Spleen (tissue), 11 donors: ENCODE measurements around the gene SORCS2. TPM values are rescaled to one million over a fixed set of nuclear protein-coding genes. Genes with fewer than 3 reads are reported as not detected.

Experiments used
- DNase-seq: peaks from one replicate; pipeline ENCODE4 v3.0.0-alpha.2; 2020
- H3K27ac ChIP-seq, 8 donors: fragments of 200-600 bp; sonication (generic) in 7 of 8; 1 replicate in 4 of 8; 2 replicates in 4 of 8; pipeline versions ENCODE4 v1.5.0 to v1.8.0; 2016 to 2021; ENCODE audit warnings: inconsistent platforms in 4 of 8, mild to moderate bottlenecking in 4 of 8, moderate library complexity in 1 of 8
- H3K27me3 ChIP-seq, 7 donors: fragments of 200-600 bp; sonication (generic) in 6 of 7; replicated peaks in 1 of 7; 1 replicate in 4 of 7; 2 replicates in 3 of 7; pipeline versions ENCODE4 v1.5.0 to v1.8.0; 2016 to 2021; ENCODE audit warnings: inconsistent platforms in 3 of 7, mild to moderate bottlenecking in 1 of 7
- H3K36me3 ChIP-seq, 6 donors: fragments of 200-600 bp; sonication (generic) in 5 of 6; 1 replicate in 4 of 6; 2 replicates in 2 of 6; pipeline versions ENCODE4 v1.5.0 to v1.8.0; 2016 to 2021; ENCODE audit warnings: inconsistent platforms in 2 of 6
- H3K4me1 ChIP-seq, 6 donors: fragments of 200-600 bp; sonication (generic) in 5 of 6; 1 replicate in 3 of 6; 2 replicates in 3 of 6; pipeline versions ENCODE4 v1.5.0 to v1.8.0; 2016 to 2021; ENCODE audit warnings: inconsistent platforms in 3 of 6
- H3K4me3 ChIP-seq, 8 donors: fragments of 200-600 bp; sonication (generic) in 7 of 8; 1 replicate in 4 of 8; 2 replicates in 4 of 8; pipeline versions ENCODE4 v1.5.0 to v1.8.0; 2016 to 2021; ENCODE audit warnings: inconsistent platforms in 4 of 8, mild to moderate bottlenecking in 4 of 8, moderate library complexity in 2 of 8
- H3K9me3 ChIP-seq, 8 donors: fragments of 200-600 bp; sonication (generic) in 7 of 8; 1 replicate in 4 of 8; 2 replicates in 4 of 8; pipeline versions ENCODE4 v1.5.0 to v1.8.0; 2016 to 2021; ENCODE audit warnings: inconsistent platforms in 4 of 8
- POLR2A ChIP-seq, 3 donors: fragments of 450-650 bp; IDR thresholded peaks; one replicate each; pipeline ENCODE4 v1.5.1; 2017; ENCODE audit warnings: antibody characterized with exemption in 3 of 3, mild to moderate bottlenecking in 1 of 3
- POLR2AphosphoS5 ChIP-seq, 3 donors: sonication (generic); formaldehyde crosslinking; IDR thresholded peaks; one replicate each; pipeline ENCODE4 v1.5.1; 2017; ENCODE audit warnings: antibody characterized with exemption in 3 of 3
- WGBS, 5 donors: extraction: QIAGEN DNeasy Blood & Tissue Kit in 3 of 5; methylation state at CpG; one replicate each; pipeline versions ENCODE4 v1.1.5 to v1.1.7; 2013 to 2018; 5-methylcytosine and 5-hydroxymethylcytosine counted together
- intact Hi-C: fragments of 100-400 bp; cut with DNase I; formaldehyde crosslinking; loops from one replicate; pipeline ENCODE4 v1.15.0; 2023; ENCODE audit warnings: low total_unique reads
- polyA plus RNA-seq, 3 donors: library from polyadenylated mRNA; stranded (reverse); fragments of 200-250 nt; gene quantifications; one replicate each; pipeline ENCODE4 v1.2.1, GENCODE V29; 2013
- total RNA-seq, 7 donors: library from RNA; depleted of rRNA in 3 of 7; stranded (reverse); fragments of >200 nt in 3 of 7; fragmentation: NEBNext Ultra II Directional in 4 of 7; extraction: Animal tissue kit (Norgen Biotek cat#: 25700) in 4 of 7; gene quantifications; one replicate each; pipeline versions ENCODE4 v1.1.0 to v1.2.1, GENCODE V29; 2016 to 2021
- TF ChIP-seq, protein P1 (sequence below), 11 experiments: fragments of 200-600 bp in 7 of 11; fragments of 450-650 bp in 4 of 11; sonication (generic) in 4 of 11; IDR thresholded peaks in 8 of 11; conservative IDR thresholded peaks in 3 of 11; 1 replicate in 7 of 11; 2 replicates in 4 of 11; pipeline versions ENCODE4 v1.4.0 to v1.8.0; 2016 to 2021; ENCODE audit warnings: antibody characterized with exemption in 11 of 11, inconsistent platforms in 4 of 11, mild to moderate bottlenecking in 1 of 11
- donor health status: healthy with polysubstance abuse.
- donor health status: DM: no; HTN: no; CAD: no; lungs with moderate emphysema.
- donor health status: DM: no; HTN: no; CAD: no.
- donor health status: Bipolar disorder and iron deficiency.
- donor health status: healthy.
- donor health status: DM: no; HTN: no; CAD: no.
- donor health status: DM: yes; HTN: yes; CAD: no.

Gene SORCS2
- total and polyA plus RNA-seq, 10 donors = 0.33 to 1.6 (median 0.60) TPM

- Histone ChIP-seq H3K36me3 (no peaks in the 10 kb centered on the region), H3K4me1 (no peaks in the 10 kb centered on the region), H3K9me3 (no peaks in the 10 kb centered on the region), H3K27me3 (peaks cover 0 to 81% (median 3%) of the 10 kb centered on the region in 7 donors), H3K4me3 (no peak overlapping the region), H3K27ac (no peak overlapping the region)
- intact Hi-C loops = no loop called here
- 47 to 61% (median 57%) methylated on average over 18 to 21 of the region's 21 CpGs for WGBS, 5 donors
- TF ChIP-seq, protein P1, sequence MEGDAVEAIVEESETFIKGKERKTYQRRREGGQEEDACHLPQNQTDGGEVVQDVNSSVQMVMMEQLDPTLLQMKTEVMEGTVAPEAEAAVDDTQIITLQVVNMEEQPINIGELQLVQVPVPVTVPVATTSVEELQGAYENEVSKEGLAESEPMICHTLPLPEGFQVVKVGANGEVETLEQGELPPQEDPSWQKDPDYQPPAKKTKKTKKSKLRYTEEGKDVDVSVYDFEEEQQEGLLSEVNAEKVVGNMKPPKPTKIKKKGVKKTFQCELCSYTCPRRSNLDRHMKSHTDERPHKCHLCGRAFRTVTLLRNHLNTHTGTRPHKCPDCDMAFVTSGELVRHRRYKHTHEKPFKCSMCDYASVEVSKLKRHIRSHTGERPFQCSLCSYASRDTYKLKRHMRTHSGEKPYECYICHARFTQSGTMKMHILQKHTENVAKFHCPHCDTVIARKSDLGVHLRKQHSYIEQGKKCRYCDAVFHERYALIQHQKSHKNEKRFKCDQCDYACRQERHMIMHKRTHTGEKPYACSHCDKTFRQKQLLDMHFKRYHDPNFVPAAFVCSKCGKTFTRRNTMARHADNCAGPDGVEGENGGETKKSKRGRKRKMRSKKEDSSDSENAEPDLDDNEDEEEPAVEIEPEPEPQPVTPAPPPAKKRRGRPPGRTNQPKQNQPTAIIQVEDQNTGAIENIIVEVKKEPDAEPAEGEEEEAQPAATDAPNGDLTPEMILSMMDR (IDR thresholded peaks at IDR 0.05 in 8 of 11, conservative IDR thresholded peaks at IDR 0.05 in 3 of 11) = no peak
- TF ChIP-seq POLR2A (IDR thresholded peaks at IDR 0.05) = no peak
- DNase-seq = no peak
These were observed 14.7 kb downstream of the SORCS2 start for GRCh38 chr4:7206911-7207567.

- no peak for DNase-seq
- no peaks in the 10 kb centered on the region for H3K4me1 ChIP-seq
- H3K4me3 ChIP-seq = no peak overlapping the region
- WGBS, 5 donors = 70 to 79% (median 72%) methylated on average over 9 to 11 of the region's 11 CpGs
- no peaks in the 10 kb centered on the region for H3K9me3 ChIP-seq
- TF ChIP-seq POLR2A (IDR thresholded peaks at IDR 0.05) (no peak), POLR2AphosphoS5 (IDR thresholded peaks at IDR 0.05) (no peak)
- TF ChIP-seq, protein P1 (IDR thresholded peaks at IDR 0.05 in 8 of 11, conservative IDR thresholded peaks at IDR 0.05 in 3 of 11) = no peak
- intact Hi-C loops = no loop called here
- H3K36me3 ChIP-seq = no peaks in the 10 kb centered on the region
- H3K27me3 ChIP-seq = peaks cover 0 to 84% (median 3%) of the 10 kb centered on the region in 7 donors
- H3K27ac ChIP-seq = no peak overlapping the region
These were observed 15.4 kb downstream of the SORCS2 start for GRCh38 chr4:7207628-7208231.

DNA sequence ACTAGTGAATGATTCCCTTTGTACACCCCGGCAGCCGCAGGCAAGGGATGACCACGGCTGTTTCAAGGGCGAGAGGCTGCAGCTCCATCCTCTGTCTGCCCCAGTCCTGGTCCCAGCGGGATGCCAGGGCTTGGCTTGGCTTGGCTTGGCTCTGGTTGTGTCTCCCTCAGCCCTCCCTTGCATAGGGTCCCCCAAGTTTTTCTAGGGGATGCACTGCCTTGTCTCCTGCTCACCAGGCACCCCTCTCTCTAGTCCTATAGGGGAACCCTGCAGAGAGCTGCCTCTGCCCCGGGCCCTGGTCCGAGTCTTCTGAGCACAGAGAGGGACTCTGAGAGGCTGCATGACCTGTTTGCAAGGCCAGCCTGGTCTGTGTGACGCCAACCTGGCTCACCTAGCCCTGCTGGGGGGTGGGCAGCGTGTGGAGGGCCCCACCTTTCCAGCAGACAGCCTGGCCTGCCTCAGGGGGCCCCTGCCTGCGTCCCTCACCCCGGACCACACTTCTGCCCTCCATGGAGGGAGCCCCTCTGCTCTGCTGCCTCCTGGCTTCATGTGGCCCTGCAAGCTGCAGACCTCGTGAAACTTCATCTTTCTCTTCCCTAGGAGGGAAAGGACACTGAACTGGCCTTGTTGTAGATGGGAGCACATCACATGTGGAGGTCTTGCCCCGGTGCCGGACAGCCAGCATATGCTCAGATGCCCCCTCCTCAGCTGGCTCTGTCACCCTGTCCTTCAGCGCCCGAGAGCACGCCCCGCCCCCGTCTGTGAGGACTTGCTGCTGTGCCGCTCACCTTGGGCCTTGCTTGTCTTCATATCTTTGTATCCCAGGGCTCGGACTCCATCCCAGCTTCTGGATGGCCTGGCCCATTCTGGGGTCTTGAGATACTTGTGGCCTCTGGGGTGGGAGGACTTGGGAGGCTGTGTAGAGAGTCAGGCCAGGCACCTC lies 16.4 kb downstream of the SORCS2 start:
- no peak for DNase-seq
- Histone ChIP-seq H3K4me1 (no peaks in the 10 kb centered on the region), H3K36me3 (no peaks in the 10 kb centered on the region), H3K27ac (no peak overlapping the region), H3K4me3 (no peak overlapping the region), H3K9me3 (peaks cover 0 to 4% (median 2%) of the 10 kb centered on the region in 8 donors), H3K27me3 (peaks cover 0 to 95% (median 6%) of the 10 kb centered on the region in 7 donors)
- TF ChIP-seq POLR2A (IDR thresholded peaks at IDR 0.05) (no peak), POLR2AphosphoS5 (IDR thresholded peaks at IDR 0.05) (no peak)
- TF ChIP-seq, protein P1 (IDR thresholded peaks at IDR 0.05 in 8 of 11, conservative IDR thresholded peaks at IDR 0.05 in 3 of 11) = no peak
- 81 to 88% (median 82%) methylated on average over 20 to 21 of the region's 21 CpGs for WGBS, 5 donors
- intact Hi-C loops = no loop called here
